ENCODE data around the gene DPP10. TPM values are rescaled to one million over a fixed set of nuclear protein-coding genes. Genes with fewer than 3 reads are reported as not detected.

Gene DPP10
- total RNA-seq, 2 experiments from 2014 or later: not detected

DNA sequence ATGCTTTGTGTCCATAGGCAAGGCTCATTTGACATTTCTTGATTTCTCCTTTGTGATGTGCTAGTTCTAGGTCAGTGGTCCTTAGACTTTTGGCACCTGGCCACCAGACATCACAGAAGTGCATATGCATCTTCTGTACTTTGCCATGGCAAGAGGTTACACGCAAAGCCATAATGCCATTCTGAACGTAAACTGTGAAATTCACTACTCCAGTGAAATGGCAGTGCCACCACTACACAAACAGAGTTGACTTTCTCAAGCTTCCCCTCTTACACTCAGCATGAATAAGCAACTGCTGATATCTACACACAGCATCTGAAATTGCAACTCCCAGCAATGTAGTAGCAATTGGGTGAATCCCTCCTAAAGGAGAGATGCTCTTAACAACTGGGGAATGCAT lies 729.3 kb downstream of the DPP10 start:
- no peak for ATAC-seq
- no peaks in the 10 kb centered on the region for H3K4me1 Mint-ChIP-seq
- no peak overlapping the region for H3K4me3 Mint-ChIP-seq
- ChIA-PET CTCF (no interaction called here), POLR2A (no interaction called here)
- no peak for DNase-seq
- H3K9me3 Mint-ChIP-seq (ENCODE audit: low read depth): no peaks in the 10 kb centered on the region
- no peaks in the 10 kb centered on the region for H3K36me3 Mint-ChIP-seq (ENCODE audit: low read depth)
- no peaks in the 10 kb centered on the region for H3K27me3 Mint-ChIP-seq
- no peak overlapping the region for H3K27ac Mint-ChIP-seq
- intact Hi-C loops (cut with DNase I, micrococcal nuclease): no loop called here

GRCh38 chr2:115174651-115175050 lies 732.2 kb downstream of the DPP10 start:
- Mint-ChIP-seq H3K4me1 (no peaks in the 10 kb centered on the region), H3K27ac (no peak overlapping the region), H3K9me3 (ENCODE audit: low read depth) (no peaks in the 10 kb centered on the region), H3K27me3 (no peaks in the 10 kb centered on the region), H3K36me3 (ENCODE audit: low read depth) (no peaks in the 10 kb centered on the region), H3K4me3 (no peak overlapping the region)
- intact Hi-C loops (cut with DNase I, micrococcal nuclease): no loop called here
- ATAC-seq (no peak), DNase-seq (no peak)
- POLR2A ChIA-PET: no interaction called here
- CTCF ChIA-PET: no interaction called here

- DNase-seq: no peak
- H3K27ac Mint-ChIP-seq: no peak overlapping the region
- H3K9me3 Mint-ChIP-seq (ENCODE audit: low read depth): peaks cover 11% of the 10 kb centered on the region
- H3K27me3 Mint-ChIP-seq: no peaks in the 10 kb centered on the region
- no peak overlapping the region for H3K4me3 Mint-ChIP-seq
- intact Hi-C loops (cut with DNase I, micrococcal nuclease): no loop called here
- ATAC-seq: no peak
- ChIA-PET CTCF (interaction anchor here (0.5 kb wide), 1 partner anchor 807 kb away, joined by 4 read pairs; no protein-coding TSS in a partner anchor), POLR2A (no interaction called here)
- H3K36me3 Mint-ChIP-seq (ENCODE audit: low read depth): no peaks in the 10 kb centered on the region
- no peaks in the 10 kb centered on the region for H3K4me1 Mint-ChIP-seq
Observed at GRCh38 chr2:115183144-115183543, 740.7 kb downstream of the DPP10 start.

DNA sequence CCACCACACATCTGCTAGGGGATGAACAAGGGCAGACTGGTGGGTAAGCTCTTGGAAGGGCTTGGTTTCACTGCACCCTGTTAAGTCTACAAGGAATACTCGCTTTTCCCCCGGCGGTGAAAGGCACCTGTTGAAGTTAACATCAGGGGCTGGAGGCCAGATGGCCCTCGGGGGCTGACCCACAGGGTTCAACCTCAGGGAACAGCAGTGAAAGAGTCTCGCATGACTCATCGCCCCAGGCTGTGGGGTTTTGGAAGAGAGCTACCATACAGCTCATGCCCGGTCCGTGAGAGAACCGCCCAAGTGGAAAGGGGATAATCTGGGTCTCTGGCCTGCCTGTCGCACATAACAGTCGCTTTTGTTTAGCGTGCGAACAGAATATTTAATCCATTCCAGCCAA lies 748.0 kb downstream of the DPP10 start:
- no peaks in the 10 kb centered on the region for H3K27me3 Mint-ChIP-seq
- CTCF ChIA-PET: no interaction called here
- POLR2A ChIA-PET: no interaction called here
- no peak overlapping the region for H3K4me3 Mint-ChIP-seq
- peaks cover 11% of the 10 kb centered on the region for H3K9me3 Mint-ChIP-seq (ENCODE audit: low read depth)
- H3K27ac Mint-ChIP-seq: no peak overlapping the region
- H3K36me3 Mint-ChIP-seq (ENCODE audit: low read depth): no peaks in the 10 kb centered on the region
- intact Hi-C loops (cut with DNase I, micrococcal nuclease): no loop called here
- ATAC-seq (no peak), DNase-seq (no peak)
- no peaks in the 10 kb centered on the region for H3K4me1 Mint-ChIP-seq

- ChIA-PET POLR2A (no interaction called here), CTCF (no interaction called here)
- no peaks in the 10 kb centered on the region for H3K4me1 Mint-ChIP-seq
Observed at GRCh38 chr2:115194623-115195022, 752.2 kb downstream of the DPP10 start.

DNA sequence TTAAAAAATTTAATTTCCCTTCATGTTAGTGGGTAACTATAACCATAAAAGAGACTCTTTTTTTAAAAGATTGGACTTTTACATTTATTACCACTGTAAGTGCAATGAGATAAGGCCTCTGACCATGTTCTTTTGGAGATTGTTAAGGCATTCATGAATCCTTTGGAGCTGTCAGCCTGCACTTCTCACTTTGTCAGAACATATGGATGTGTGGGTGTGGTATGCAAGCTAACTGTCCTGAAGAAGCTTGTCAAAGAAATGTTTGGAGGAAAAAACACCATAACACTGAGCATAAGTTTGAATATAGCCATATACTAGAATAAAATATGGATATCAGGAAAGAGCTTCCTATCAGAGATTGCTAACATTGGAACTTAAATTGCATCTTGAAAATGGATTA lies 754.1 kb downstream of the DPP10 start:
- Mint-ChIP-seq H3K27me3 (no peaks in the 10 kb centered on the region), H3K4me3 (no peak overlapping the region), H3K27ac (no peak overlapping the region), H3K9me3 (ENCODE audit: low read depth) (no peaks in the 10 kb centered on the region), H3K36me3 (ENCODE audit: low read depth) (no peaks in the 10 kb centered on the region), H3K4me1 (no peaks in the 10 kb centered on the region)
- ChIA-PET CTCF (no interaction called here), POLR2A (no interaction called here)
- ATAC-seq (no peak), DNase-seq (no peak)
- intact Hi-C loops (cut with DNase I, micrococcal nuclease): no loop called here

More at GRCh38 chr2:115194623-115195022, 752.2 kb downstream of the DPP10 start:
- no peaks in the 10 kb centered on the region for H3K36me3 Mint-ChIP-seq (ENCODE audit: low read depth)
- H3K9me3 Mint-ChIP-seq (ENCODE audit: low read depth): no peaks in the 10 kb centered on the region
- no peak for DNase-seq
- H3K4me3 Mint-ChIP-seq: no peak overlapping the region
- H3K27me3 Mint-ChIP-seq: no peaks in the 10 kb centered on the region
- intact Hi-C loops (cut with DNase I, micrococcal nuclease): no loop called here
- ATAC-seq: no peak
- H3K27ac Mint-ChIP-seq: no peak overlapping the region

DNA sequence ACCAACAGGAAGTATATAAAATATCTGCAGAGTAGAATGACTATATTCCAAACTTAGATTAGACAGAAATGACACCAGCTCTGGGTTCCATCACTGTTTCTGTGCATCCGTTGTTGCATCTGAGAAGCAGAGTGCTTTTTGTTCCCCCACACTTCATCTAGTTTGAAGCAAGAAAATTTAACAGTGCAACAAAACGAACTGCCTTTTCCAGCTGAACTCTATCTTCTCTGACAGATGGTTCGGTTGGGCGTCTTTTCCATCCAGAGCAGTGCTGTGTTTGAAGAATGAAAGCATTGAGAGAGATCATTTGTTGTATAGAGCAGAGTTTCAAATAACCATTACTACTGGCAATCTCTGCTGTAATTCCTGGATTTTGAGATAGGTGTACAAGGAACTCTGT lies 757.5 kb downstream of the DPP10 start:
- CTCF ChIA-PET: no interaction called here
- POLR2A ChIA-PET: no interaction called here
- Mint-ChIP-seq H3K9me3 (ENCODE audit: low read depth) (no peaks in the 10 kb centered on the region), H3K36me3 (ENCODE audit: low read depth) (no peaks in the 10 kb centered on the region), H3K4me3 (no peak overlapping the region), H3K27me3 (no peaks in the 10 kb centered on the region), H3K4me1 (no peaks in the 10 kb centered on the region), H3K27ac (no peak overlapping the region)
- intact Hi-C loops (cut with DNase I, micrococcal nuclease): no loop called here
- no peak for DNase-seq
- no peak for ATAC-seq

- CTCF ChIA-PET: no interaction called here
- POLR2A ChIA-PET: no interaction called here
- intact Hi-C loops (cut with DNase I, micrococcal nuclease): no loop called here
- DNase-seq (no peak), ATAC-seq (no peak)
- H3K36me3 Mint-ChIP-seq (ENCODE audit: low read depth): no peaks in the 10 kb centered on the region
- H3K27me3 Mint-ChIP-seq: no peaks in the 10 kb centered on the region
- H3K9me3 Mint-ChIP-seq (ENCODE audit: low read depth): no peaks in the 10 kb centered on the region
- no peak overlapping the region for H3K4me3 Mint-ChIP-seq
- no peak overlapping the region for H3K27ac Mint-ChIP-seq
- no peaks in the 10 kb centered on the region for H3K4me1 Mint-ChIP-seq
Observed at GRCh38 chr2:115201386-115201785, 758.9 kb downstream of the DPP10 start.

DNA sequence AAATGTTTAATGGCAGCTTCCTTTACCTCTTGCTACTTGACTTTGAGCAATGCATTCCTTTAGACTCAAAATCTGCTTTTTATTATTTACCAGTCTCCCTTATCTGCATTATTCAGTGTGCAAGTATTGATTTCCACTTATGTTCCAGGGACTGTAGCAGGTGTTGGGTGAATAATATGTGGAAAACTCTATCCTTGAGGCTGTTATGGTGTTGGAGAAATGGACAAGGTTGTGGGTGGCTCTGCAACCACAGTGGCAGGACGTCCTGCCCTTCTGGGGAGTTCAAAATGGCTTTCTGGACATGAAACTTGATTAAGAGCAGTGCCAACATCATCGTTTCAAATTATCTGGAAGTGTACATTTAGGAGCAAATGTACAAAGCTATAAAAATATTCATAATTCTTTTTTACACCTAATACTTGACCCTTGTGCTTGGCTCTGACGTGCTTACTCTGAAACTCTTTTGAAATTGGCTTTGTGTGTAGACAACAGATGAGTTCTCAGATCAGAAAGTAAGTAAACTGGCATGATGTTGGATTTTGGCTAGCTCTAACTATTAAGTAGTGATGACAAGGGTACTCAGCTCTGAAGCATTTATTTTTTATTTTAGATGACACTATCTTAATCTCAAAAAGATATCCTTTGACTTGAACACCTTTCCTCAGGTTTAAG lies 766.2 kb downstream of the DPP10 start:
- DNase-seq: no peak
- Mint-ChIP-seq H3K4me1 (no peaks in the 10 kb centered on the region), H3K27me3 (no peaks in the 10 kb centered on the region), H3K27ac (no peak overlapping the region), H3K9me3 (ENCODE audit: low read depth) (peaks cover 4% of the 10 kb centered on the region), H3K4me3 (no peak overlapping the region), H3K36me3 (ENCODE audit: low read depth) (no peaks in the 10 kb centered on the region)
- ATAC-seq: no peak
- intact Hi-C loops (cut with DNase I, micrococcal nuclease): no loop called here
- POLR2A ChIA-PET: no interaction called here
- CTCF ChIA-PET: interaction anchor here (0.8 kb wide), 1 partner anchor 15 kb away, joined by 3 read pairs; no protein-coding TSS in a partner anchor

DNA sequence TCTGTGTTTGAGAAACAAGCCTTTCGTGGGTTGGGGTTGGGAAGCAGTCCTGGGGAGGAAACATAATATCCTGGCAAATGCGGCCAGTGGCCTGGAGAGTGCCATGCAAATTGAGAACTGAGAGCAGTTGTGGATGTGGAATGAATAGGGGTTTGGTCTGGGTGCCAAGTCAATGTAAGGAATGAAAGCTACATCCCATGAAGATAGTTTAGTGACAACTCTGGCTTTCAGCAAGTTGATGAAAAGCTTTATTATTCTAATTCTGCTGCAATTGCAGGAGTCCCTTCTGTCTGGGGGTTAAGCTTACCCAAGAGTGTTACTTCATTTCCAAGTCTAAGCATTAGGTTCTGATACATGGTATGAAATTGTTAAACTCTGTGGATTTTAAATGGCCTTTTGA lies 771.6 kb downstream of the DPP10 start:
- no peak for DNase-seq
- ChIA-PET POLR2A (no interaction called here), CTCF (no interaction called here)
- H3K4me1 Mint-ChIP-seq: no peaks in the 10 kb centered on the region
- ATAC-seq: no peak
- no peaks in the 10 kb centered on the region for H3K9me3 Mint-ChIP-seq (ENCODE audit: low read depth)
- H3K27me3 Mint-ChIP-seq: no peaks in the 10 kb centered on the region
- no peak overlapping the region for H3K27ac Mint-ChIP-seq
- no peak overlapping the region for H3K4me3 Mint-ChIP-seq
- no peaks in the 10 kb centered on the region for H3K36me3 Mint-ChIP-seq (ENCODE audit: low read depth)
- intact Hi-C loops (cut with DNase I, micrococcal nuclease): no loop called here

GRCh38 chr2:115219296-115219695 lies 776.9 kb downstream of the DPP10 start:
- Mint-ChIP-seq H3K27me3 (no peaks in the 10 kb centered on the region), H3K9me3 (ENCODE audit: low read depth) (peaks cover 4% of the 10 kb centered on the region), H3K4me3 (no peak overlapping the region), H3K36me3 (ENCODE audit: low read depth) (no peaks in the 10 kb centered on the region), H3K4me1 (no peaks in the 10 kb centered on the region), H3K27ac (no peak overlapping the region)
- CTCF ChIA-PET: no interaction called here
- POLR2A ChIA-PET: no interaction called here
- DNase-seq: no peak
- ATAC-seq: no peak
- intact Hi-C loops (cut with DNase I, micrococcal nuclease): no loop called here

DNA sequence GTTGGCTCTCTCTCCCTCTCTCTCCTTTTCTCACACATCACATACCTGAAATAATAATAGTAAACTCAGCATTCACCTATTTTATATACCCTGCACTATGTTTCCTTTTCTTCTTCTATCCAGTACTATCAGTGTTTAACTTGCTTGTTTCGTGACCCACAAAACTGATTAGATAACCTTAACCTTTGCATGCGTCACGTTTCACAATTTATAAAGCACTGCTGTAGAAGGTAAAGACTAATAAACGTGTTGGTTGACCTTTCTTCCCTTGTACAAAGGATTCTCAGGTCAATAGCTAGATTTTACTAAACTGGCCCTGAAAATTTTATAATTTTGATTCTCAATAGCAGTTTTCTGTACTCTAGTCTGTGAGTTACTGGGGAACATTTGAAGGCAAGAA lies 791.7 kb downstream of the DPP10 start:
- H3K9me3 Mint-ChIP-seq (ENCODE audit: low read depth): peaks cover 5% of the 10 kb centered on the region
- intact Hi-C loops (cut with DNase I, micrococcal nuclease): no loop called here
- H3K4me1 Mint-ChIP-seq: no peaks in the 10 kb centered on the region
- ATAC-seq: no peak
- no peaks in the 10 kb centered on the region for H3K27me3 Mint-ChIP-seq
- POLR2A ChIA-PET: no interaction called here
- CTCF ChIA-PET: no interaction called here
- no peaks in the 10 kb centered on the region for H3K36me3 Mint-ChIP-seq (ENCODE audit: low read depth)
- no peak overlapping the region for H3K4me3 Mint-ChIP-seq
- no peak overlapping the region for H3K27ac Mint-ChIP-seq
- no peak for DNase-seq

- Mint-ChIP-seq H3K36me3 (ENCODE audit: low read depth) (no peaks in the 10 kb centered on the region), H3K4me3 (no peak overlapping the region), H3K27me3 (no peaks in the 10 kb centered on the region), H3K9me3 (ENCODE audit: low read depth) (peaks cover 5% of the 10 kb centered on the region), H3K27ac (no peak overlapping the region), H3K4me1 (no peaks in the 10 kb centered on the region)
- CTCF ChIA-PET: no interaction called here
- DNase-seq (no peak), ATAC-seq (no peak)
- POLR2A ChIA-PET: no interaction called here
- intact Hi-C loops (cut with DNase I, micrococcal nuclease): no loop called here
Observed at GRCh38 chr2:115234737-115235136, 792.3 kb downstream of the DPP10 start.
